ENCODE measurements around the gene MID1. TPM values are rescaled to one million over a fixed set of nuclear protein-coding genes. Genes with fewer than 3 reads are reported as not detected.

Gene MID1
- total RNA-seq (under 1 TPM in 3 of 5 donors, not detected in 2; 0.09 to 0.29 (median 0.10) TPM), total RNA-seq (0 to 0.34 (median 0) reads per million in 29 experiments)
- total RNA-seq (2013) = 0.07 TPM

- under 1% methylated on average over 30 of the region's 46 CpGs for WGBS (ENCODE audit: insufficient coverage)
- no peaks in the 10 kb centered on the region for H3K36me3 ChIP-seq (ENCODE audit: control insufficient read depth in 2 of 2, extremely low read depth in 1 of 2, insufficient read depth in 1 of 2, low read length in 1 of 2)
- H3K4me1 ChIP-seq (ENCODE audit: control insufficient read depth in 1 of 2, extremely low read depth in 1 of 2, insufficient read depth in 2 of 2, low read length in 2 of 2) = peaks cover 0 to 4% of the 10 kb centered on the region in 2 experiments
- Mint-ChIP-seq H3K4me1 (peaks cover 10 to 17% (median 13%) of the 10 kb centered on the region in 3 donors), H3K4me3 (peak within 1 kb of the TSS; percentile 45 to 79 (median 72)), H3K27ac (no peak within 1 kb of the TSS), H3K27me3 (peaks cover 39 to 45% of the 10 kb centered on the region in 2 donors), H3K9me3 (no peaks in the 10 kb centered on the region), H3K36me3 (no peaks in the 10 kb centered on the region)
- no peak within 1 kb of the TSS for H3K27ac ChIP-seq (ENCODE audit: low read length)
- peaks cover 4 to 17% of the 10 kb centered on the region in 2 experiments for H3K27me3 ChIP-seq (replicated peaks in 1 of 2; ENCODE audit: control insufficient read depth in 2 of 2, extremely low read depth in 1 of 2, insufficient read depth in 2 of 2, low read length in 1 of 2)
- POLR2A ChIA-PET = interaction anchor here in 1 of 2 donors (0.5 kb wide), 1 partner anchor 293 kb away, joined by 3 read pairs; no protein-coding TSS in a partner anchor
- peak in 2 of 35 experiments; percentile 3 to 4 for DNase-seq
- no peaks in the 10 kb centered on the region for H3K9me3 ChIP-seq
- ATAC-seq (replicated peaks in 1 of 4) = peak in 2 of 4 experiments; percentile 24 to 46
- peak within 1 kb of the TSS; percentile 12 to 52 for H3K4me3 ChIP-seq (ENCODE audit: control insufficient read depth in 1 of 2, extremely low read depth in 1 of 2, low read length in 1 of 2)
- CTCF ChIA-PET = no interaction called here
Measured at GRCh38 chrX:10620121-10620699, at the start of gene MID1. TSS of gene MID1 (minus strand) at chrX:10620585. CDS start at chrX:10567547, 53,038 bp downstream.

GRCh38 chrX:10667143-10667542 lies 46.8 kb upstream of the MID1 start:
- H3K9me3 ChIP-seq = no peaks in the 10 kb centered on the region
- H3K4me1 ChIP-seq (ENCODE audit: control insufficient read depth in 1 of 2, extremely low read depth in 1 of 2, insufficient read depth in 2 of 2, low read length in 2 of 2) = no peaks in the 10 kb centered on the region
- H3K27me3 Mint-ChIP-seq = peaks cover 0 to 21% of the 10 kb centered on the region in 2 donors
- no peak overlapping the region for H3K27ac Mint-ChIP-seq
- no peak overlapping the region for H3K27ac ChIP-seq (ENCODE audit: low read length)
- POLR2A ChIA-PET = interaction anchor here in 1 of 2 donors (1.3 kb wide), 1 partner anchor 15 kb away, joined by 9 read pairs; no protein-coding TSS in a partner anchor
- WGBS (ENCODE audit: insufficient coverage) = 80% methylated on average over 1 of the region's 1 CpG
- CTCF ChIA-PET = no interaction called here
- H3K36me3 ChIP-seq (ENCODE audit: control insufficient read depth in 2 of 2, extremely low read depth in 1 of 2, insufficient read depth in 1 of 2, low read length in 1 of 2) = no peaks in the 10 kb centered on the region
- ATAC-seq (replicated peaks in 1 of 4) (no peak), DNase-seq (no peak)
- no peaks in the 10 kb centered on the region for H3K36me3 Mint-ChIP-seq
- H3K4me3 Mint-ChIP-seq = no peak overlapping the region
- H3K9me3 Mint-ChIP-seq = peaks cover 0 to 4% (median 0%) of the 10 kb centered on the region in 3 donors
- H3K27me3 ChIP-seq (replicated peaks in 1 of 2; ENCODE audit: control insufficient read depth in 2 of 2, extremely low read depth in 1 of 2, insufficient read depth in 2 of 2, low read length in 1 of 2) = no peaks in the 10 kb centered on the region
- no peak overlapping the region for H3K4me3 ChIP-seq (ENCODE audit: control insufficient read depth in 1 of 2, extremely low read depth in 1 of 2, low read length in 1 of 2)
- H3K4me1 Mint-ChIP-seq = no peaks in the 10 kb centered on the region

- no peaks in the 10 kb centered on the region for H3K9me3 Mint-ChIP-seq
- no peaks in the 10 kb centered on the region for H3K4me1 ChIP-seq (ENCODE audit: control insufficient read depth in 1 of 2, extremely low read depth in 1 of 2, insufficient read depth in 2 of 2, low read length in 2 of 2)
- DNase-seq = no peak
- peaks cover 0 to 14% of the 10 kb centered on the region in 2 donors for H3K27me3 Mint-ChIP-seq
- ChIA-PET CTCF (no interaction called here), POLR2A (interaction anchor here in 1 of 2 donors (1.3 kb wide), 1 partner anchor 16 kb away, joined by 9 read pairs; no protein-coding TSS in a partner anchor)
- no peak overlapping the region for H3K27ac ChIP-seq (ENCODE audit: low read length)
- H3K4me3 ChIP-seq (ENCODE audit: control insufficient read depth in 1 of 2, extremely low read depth in 1 of 2, low read length in 1 of 2) = no peak overlapping the region
- H3K36me3 Mint-ChIP-seq = no peaks in the 10 kb centered on the region
- no peak overlapping the region for H3K27ac Mint-ChIP-seq
- no peaks in the 10 kb centered on the region for H3K36me3 ChIP-seq (ENCODE audit: control insufficient read depth in 2 of 2, extremely low read depth in 1 of 2, insufficient read depth in 1 of 2, low read length in 1 of 2)
- no peak for ATAC-seq (replicated peaks in 1 of 4)
- H3K27me3 ChIP-seq (replicated peaks in 1 of 2; ENCODE audit: control insufficient read depth in 2 of 2, extremely low read depth in 1 of 2, insufficient read depth in 2 of 2, low read length in 1 of 2) = no peaks in the 10 kb centered on the region
- H3K4me3 Mint-ChIP-seq = no peak overlapping the region
- H3K4me1 Mint-ChIP-seq = no peaks in the 10 kb centered on the region
- no CpG with 5 or more reads among the region's 1 CpG for WGBS (ENCODE audit: insufficient coverage)
- H3K9me3 ChIP-seq = no peaks in the 10 kb centered on the region
Measured at GRCh38 chrX:10666102-10666501, 45.7 kb upstream of the MID1 start.

GRCh38 chrX:10665681-10666080 lies 45.3 kb upstream of the MID1 start:
- DNase-seq (no peak), ATAC-seq (replicated peaks in 1 of 4) (no peak)
- ChIA-PET POLR2A (no interaction called here), CTCF (no interaction called here)
- no peaks in the 10 kb centered on the region for H3K27me3 ChIP-seq (replicated peaks in 1 of 2; ENCODE audit: control insufficient read depth in 2 of 2, extremely low read depth in 1 of 2, insufficient read depth in 2 of 2, low read length in 1 of 2)
- Mint-ChIP-seq H3K4me3 (no peak overlapping the region), H3K36me3 (no peaks in the 10 kb centered on the region), H3K4me1 (no peaks in the 10 kb centered on the region), H3K9me3 (no peaks in the 10 kb centered on the region), H3K27me3 (peaks cover 0 to 11% of the 10 kb centered on the region in 2 donors), H3K27ac (no peak overlapping the region)
- no peaks in the 10 kb centered on the region for H3K4me1 ChIP-seq (ENCODE audit: control insufficient read depth in 1 of 2, extremely low read depth in 1 of 2, insufficient read depth in 2 of 2, low read length in 2 of 2)
- WGBS (ENCODE audit: insufficient coverage) = 100% methylated on average over 2 of the region's 7 CpGs
- H3K4me3 ChIP-seq (ENCODE audit: control insufficient read depth in 1 of 2, extremely low read depth in 1 of 2, low read length in 1 of 2) = no peak overlapping the region
- no peaks in the 10 kb centered on the region for H3K9me3 ChIP-seq
- H3K36me3 ChIP-seq (ENCODE audit: control insufficient read depth in 2 of 2, extremely low read depth in 1 of 2, insufficient read depth in 1 of 2, low read length in 1 of 2) = no peaks in the 10 kb centered on the region
- H3K27ac ChIP-seq (ENCODE audit: low read length) = no peak overlapping the region

GRCh38 chrX:10660171-10660570 lies 39.8 kb upstream of the MID1 start:
- no peak overlapping the region for H3K4me3 Mint-ChIP-seq
- no peaks in the 10 kb centered on the region for H3K36me3 Mint-ChIP-seq
- Histone ChIP-seq H3K27me3 (replicated peaks in 1 of 2; ENCODE audit: control insufficient read depth in 2 of 2, extremely low read depth in 1 of 2, insufficient read depth in 2 of 2, low read length in 1 of 2) (no peaks in the 10 kb centered on the region), H3K4me1 (ENCODE audit: control insufficient read depth in 1 of 2, extremely low read depth in 1 of 2, insufficient read depth in 2 of 2, low read length in 2 of 2) (no peaks in the 10 kb centered on the region), H3K36me3 (ENCODE audit: control insufficient read depth in 2 of 2, extremely low read depth in 1 of 2, insufficient read depth in 1 of 2, low read length in 1 of 2) (no peaks in the 10 kb centered on the region), H3K9me3 (no peaks in the 10 kb centered on the region), H3K4me3 (ENCODE audit: control insufficient read depth in 1 of 2, extremely low read depth in 1 of 2, low read length in 1 of 2) (no peak overlapping the region), H3K27ac (ENCODE audit: low read length) (no peak overlapping the region)
- H3K9me3 Mint-ChIP-seq = peaks cover 0 to 3% (median 0%) of the 10 kb centered on the region in 3 donors
- no peak for ATAC-seq (replicated peaks in 1 of 4)
- DNase-seq = no peak
- no peaks in the 10 kb centered on the region for H3K4me1 Mint-ChIP-seq
- WGBS (ENCODE audit: insufficient coverage) = no CpG with 5 or more reads among the region's 6 CpGs
- CTCF ChIA-PET = no interaction called here
- POLR2A ChIA-PET = no interaction called here
- no peak overlapping the region for H3K27ac Mint-ChIP-seq
- peaks cover 0 to 9% of the 10 kb centered on the region in 2 donors for H3K27me3 Mint-ChIP-seq

- no peaks in the 10 kb centered on the region for H3K9me3 ChIP-seq
- ChIA-PET POLR2A (no interaction called here), CTCF (no interaction called here)
- Mint-ChIP-seq H3K27me3 (peaks cover 0 to 3% of the 10 kb centered on the region in 2 donors), H3K9me3 (peaks cover 0 to 3% (median 0%) of the 10 kb centered on the region in 3 donors), H3K4me1 (no peaks in the 10 kb centered on the region), H3K36me3 (no peaks in the 10 kb centered on the region), H3K4me3 (no peak overlapping the region), H3K27ac (no peak overlapping the region)
- 60% methylated on average over 1 of the region's 1 CpG for WGBS (ENCODE audit: insufficient coverage)
- no peak overlapping the region for H3K27ac ChIP-seq (ENCODE audit: low read length)
- DNase-seq = no peak
- no peaks in the 10 kb centered on the region for H3K4me1 ChIP-seq (ENCODE audit: control insufficient read depth in 1 of 2, extremely low read depth in 1 of 2, insufficient read depth in 2 of 2, low read length in 2 of 2)
- H3K27me3 ChIP-seq (replicated peaks in 1 of 2; ENCODE audit: control insufficient read depth in 2 of 2, extremely low read depth in 1 of 2, insufficient read depth in 2 of 2, low read length in 1 of 2) = no peaks in the 10 kb centered on the region
- H3K4me3 ChIP-seq (ENCODE audit: control insufficient read depth in 1 of 2, extremely low read depth in 1 of 2, low read length in 1 of 2) = no peak overlapping the region
- no peaks in the 10 kb centered on the region for H3K36me3 ChIP-seq (ENCODE audit: control insufficient read depth in 2 of 2, extremely low read depth in 1 of 2, insufficient read depth in 1 of 2, low read length in 1 of 2)
- ATAC-seq (replicated peaks in 1 of 4) = no peak
Measured at GRCh38 chrX:10656214-10656613, 35.8 kb upstream of the MID1 start.
